HG02571 (cell line): ENCODE measurements around the gene RAD51.

Source experiments
- ATAC-seq: cut with Tn5 transposase; IDR thresholded peaks from one replicate; pipeline ENCODE4 v1.9.1; 2021; ENCODE audit warnings: mild to moderate bottlenecking, moderate library complexity; ENCODE audit not compliant: unreplicated experiment

RAD51 gene

DNA sequence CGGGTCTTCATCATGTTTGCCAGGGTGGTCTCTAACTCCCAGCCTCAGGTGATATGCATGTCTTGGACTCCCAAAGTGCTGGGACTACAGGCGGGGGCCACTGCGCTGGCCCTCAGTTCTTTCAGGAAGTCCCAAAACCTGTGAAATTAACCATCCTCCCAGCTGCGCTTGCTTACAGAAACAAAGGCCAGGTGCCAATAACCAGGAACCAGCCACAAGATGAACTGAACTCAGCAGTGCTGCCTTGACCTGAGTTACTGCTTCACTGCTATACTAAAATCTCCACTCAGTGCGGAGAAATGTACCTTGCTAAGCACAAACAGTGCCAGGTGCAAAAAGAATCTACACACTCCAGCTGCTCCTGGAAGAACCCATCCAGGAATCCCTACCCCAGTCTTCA lies 65.0 kb downstream of the RAD51 start:
- no peak for ATAC-seq

DNA sequence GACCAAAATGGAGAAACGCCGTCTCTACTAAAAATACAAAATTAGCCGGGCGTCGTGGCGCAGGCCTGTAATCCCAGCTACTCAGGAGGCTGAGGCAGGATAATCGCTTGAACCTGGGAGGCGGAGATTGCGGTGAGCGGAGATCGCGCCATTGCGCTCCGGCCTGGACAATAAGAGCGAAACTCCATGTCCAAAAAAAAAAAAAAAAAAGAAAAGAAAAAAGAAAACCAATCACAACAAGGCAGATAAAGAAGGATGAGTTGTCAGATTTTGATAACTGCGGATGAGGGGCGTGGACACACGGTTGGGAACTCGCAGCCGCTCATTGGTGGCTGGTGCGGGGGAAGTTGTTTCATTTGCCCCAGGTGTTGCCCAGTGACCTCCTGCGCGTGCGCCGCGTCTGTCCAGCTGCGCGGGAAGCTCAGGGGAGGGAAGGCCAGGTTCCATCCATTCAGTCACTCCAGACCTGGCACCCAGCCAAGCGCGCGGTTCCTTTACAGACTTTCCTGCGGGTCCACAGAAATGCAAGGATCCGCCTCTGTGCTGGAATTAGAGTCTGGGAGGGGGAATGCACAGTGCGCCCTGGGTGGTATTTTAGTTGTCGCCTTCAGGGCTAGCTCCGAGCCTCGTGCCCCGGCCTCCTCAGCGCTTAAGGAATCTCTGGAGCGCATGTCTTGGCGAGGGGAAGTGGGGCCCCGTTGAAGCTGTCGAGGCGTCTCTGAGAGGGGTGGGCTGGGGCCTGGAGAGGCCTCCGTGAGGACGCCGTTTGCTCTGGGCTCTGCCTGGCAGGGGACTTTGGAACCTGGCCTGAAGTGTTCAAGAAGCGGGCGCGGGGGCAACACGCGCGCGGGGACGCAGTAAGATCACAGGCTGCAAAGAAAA lies 68.2 kb downstream of the RAD51 start:
- no peak for ATAC-seq

DNA sequence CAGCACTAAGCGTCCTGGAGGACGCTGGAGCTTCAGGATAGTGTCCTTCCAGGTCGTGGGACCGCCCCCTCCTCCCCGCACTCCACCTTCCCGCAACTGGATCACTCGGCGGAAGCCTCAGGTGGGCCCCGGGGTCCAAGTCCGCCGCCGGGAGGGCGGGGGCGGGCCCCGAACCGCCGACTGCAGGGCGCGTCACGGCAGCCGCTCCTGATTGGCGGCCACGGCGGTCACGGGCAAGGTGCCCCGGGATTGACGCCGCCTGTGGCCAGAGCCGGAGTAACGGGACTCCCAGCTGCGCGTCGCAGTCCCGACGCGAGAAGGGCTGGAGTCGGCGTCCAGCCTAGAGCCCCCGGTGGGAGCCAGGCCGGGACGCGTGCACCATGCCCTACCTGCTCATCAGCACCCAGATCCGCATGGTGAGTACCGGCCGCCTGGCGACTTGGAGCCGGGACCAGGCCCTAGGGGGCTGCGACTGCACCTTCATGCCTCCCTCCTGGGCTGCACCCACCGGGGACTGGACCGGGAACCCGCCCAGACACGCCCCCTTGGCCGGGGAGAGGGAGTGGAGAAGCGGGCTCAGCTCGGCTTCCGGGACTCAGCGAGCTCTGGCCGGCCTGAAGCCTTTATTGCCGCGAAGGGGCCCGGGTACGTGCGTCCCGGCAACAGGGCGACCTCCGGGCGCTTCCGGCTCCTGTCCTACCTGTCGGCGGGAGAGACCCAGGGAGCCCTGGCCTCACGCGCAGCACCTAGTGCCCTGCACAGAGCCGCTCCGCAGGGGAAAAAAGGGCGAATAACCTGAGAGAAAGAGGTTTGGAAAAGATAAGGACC lies 69.0 kb downstream of the RAD51 start, which contains the start of gene GCHFR:
TSS of gene GCHFR (plus strand) at position 268 of the 828 bp plus-strand sequence. CDS start at position 381, 113 bp downstream.
- ATAC-seq, result no peak

DNA sequence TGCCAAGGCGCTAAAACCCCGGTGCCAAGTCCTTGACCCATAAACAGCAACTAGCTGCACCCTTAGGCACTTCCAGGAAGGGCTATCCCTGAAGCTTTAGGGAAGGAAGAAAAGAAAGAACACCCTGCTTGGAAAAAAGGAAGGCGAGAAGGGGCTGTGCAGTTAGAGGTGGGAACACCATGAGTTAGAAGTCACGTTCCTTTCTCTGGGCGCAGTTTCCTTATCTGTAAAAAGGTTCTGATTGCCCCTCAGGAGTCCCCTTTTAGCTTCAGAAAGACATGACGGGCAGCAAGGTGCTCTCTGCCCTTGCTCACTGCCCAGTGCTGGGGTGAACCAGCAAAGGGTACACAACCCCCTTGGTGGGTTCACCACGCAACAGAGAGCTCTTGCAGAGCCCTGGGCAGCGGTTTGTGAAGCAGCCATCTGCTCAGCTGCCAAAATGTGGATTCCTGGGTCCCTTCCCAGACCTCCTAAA lies 69.7 kb downstream of the RAD51 start:
- ATAC-seq, result no peak

DNA sequence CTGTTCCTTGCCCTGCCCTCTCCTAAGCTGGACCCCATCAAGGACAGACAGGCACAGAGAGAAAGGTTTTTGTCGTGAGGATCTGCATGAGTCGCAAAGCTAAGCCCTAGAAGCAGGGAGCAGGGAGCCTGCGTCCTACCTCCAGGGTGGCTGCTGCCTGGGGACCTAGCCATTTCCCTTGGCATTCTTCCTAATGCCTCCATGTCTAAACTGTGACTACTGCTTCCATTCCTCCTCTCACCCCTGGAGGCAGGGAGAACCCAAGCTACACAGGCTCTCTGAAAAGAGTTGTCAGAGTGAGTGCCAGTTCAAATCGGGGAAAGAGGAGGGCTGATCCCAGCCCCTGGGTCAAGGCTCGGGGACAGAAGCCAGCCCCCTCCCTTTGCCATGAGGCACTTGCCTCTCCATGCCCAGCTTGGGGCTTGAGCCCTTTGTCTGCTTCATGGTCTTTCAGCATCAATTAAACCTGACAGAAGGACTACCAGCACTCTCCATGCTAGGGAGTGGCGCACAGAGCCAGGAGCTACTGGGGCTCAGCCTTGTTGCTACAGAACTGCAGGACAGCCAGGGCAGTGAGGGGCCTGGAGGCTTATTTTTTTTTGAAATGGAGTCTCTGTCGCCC lies 71.3 kb downstream of the RAD51 start:
- ATAC-seq, result no peak

GRCh38 chr15:40766906-40767837 lies 72.2 kb downstream of the RAD51 start:
- no peak for ATAC-seq

DNA sequence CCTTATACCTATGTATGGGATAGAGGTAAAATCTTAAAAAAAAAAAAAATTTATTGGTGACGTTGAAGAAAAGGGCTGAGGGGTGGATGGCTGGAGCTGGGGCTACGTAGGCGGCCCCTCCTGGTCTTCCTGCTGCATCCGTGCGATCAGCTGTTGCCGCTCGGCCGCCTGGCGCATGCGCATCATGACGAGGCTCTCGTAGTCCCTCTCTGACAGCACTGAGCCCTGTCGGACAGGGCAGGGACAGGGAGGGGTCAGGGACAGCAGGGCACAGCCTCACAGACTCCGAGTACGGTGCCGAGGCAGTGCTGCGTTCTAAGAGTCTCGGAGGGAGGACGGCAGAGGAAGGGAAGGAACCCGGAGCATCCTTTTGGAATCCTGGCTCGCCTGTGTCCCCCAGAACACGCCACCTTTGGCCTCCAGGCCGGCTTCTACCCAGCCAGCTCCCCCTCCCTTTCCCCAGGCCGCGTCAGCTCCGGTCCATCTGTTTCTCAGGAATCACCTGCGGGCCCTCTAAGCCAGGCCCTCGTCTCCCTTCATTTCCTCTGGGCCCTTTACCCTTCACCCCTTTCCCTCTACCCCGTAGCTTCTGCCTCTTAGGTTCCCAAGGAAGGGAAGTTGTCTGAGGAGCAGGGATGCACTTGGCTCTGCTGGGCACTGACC lies 73.0 kb downstream of the RAD51 start:
- ATAC-seq, result no peak

GRCh38 chr15:40768521-40769273 lies 73.7 kb downstream of the RAD51 start:
- no peak for ATAC-seq

DNA sequence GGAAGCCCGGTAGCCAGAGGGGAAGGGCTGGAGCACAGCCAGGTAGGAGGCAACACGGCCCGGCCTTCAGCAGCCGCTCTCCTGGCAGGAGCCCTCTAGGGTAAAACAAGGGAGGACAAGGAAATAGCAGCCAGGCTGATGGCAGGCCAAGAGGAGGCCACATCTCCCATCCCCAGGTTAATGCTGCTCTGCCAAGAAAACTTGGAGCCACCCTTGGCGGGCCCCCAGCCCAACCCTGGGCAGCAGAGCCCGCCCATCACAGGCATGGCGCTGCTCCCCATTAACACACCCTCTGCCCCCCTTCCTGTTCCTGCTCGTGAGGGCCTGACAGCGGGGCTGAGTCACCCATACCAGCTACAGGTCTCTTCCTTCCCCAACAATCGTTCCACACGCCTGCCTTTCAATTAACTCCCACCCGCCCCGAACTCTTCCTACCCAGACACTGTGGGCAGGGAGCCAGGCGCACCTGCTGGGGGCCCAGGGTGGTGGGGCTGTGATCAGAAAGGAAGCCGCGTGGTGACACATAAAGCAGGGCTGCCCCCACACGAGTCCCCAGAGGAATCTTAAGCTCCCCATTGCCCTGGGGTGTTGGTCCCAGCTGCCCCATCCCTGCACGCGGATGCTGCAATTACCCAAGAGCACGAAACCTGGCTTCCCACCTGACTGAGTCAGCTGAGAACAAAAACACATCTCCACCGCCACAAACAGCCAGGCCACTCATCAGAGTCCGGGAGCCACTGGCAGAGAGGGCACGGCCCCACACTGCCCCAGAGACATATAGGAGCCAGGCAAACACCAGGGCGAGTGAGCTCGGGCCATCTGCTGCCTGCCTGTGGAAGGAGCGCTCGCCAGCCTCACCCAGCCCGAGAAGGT lies 74.5 kb downstream of the RAD51 start, which contains the start of gene C15orf62:
TSS of gene C15orf62 (plus strand) at position 707 of the 873 bp plus-strand sequence. CDS start 516 bp downstream, outside the sequence.
- peak; percentile 35 for ATAC-seq

GRCh38 chr15:40770147-40770721 lies 75.3 kb downstream of the RAD51 start:
- no peak for ATAC-seq

DNA sequence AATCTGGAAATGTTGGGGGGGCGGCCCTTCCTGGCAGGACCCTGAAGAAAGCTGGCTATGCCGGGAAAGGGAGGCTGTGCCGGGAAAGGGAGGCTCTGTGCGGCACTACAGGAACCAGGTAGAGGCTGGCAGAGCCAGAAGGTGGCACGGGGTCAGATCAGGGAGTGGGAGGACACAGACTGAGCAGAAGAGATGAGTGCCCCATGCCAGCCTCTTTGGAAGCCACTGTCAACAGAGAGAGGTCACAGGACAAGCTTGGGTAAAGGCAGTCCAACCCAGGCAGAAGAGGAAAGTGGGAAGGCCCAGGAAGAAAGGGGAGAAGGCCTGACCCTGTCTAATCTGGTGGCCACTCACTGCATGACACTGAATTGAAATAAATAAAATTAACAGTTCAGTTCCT lies 76.3 kb downstream of the RAD51 start:
- ATAC-seq, result no peak

- ATAC-seq, result no peak
Measured at GRCh38 chr15:40772014-40772413, 77.0 kb downstream of the RAD51 start.

DNA sequence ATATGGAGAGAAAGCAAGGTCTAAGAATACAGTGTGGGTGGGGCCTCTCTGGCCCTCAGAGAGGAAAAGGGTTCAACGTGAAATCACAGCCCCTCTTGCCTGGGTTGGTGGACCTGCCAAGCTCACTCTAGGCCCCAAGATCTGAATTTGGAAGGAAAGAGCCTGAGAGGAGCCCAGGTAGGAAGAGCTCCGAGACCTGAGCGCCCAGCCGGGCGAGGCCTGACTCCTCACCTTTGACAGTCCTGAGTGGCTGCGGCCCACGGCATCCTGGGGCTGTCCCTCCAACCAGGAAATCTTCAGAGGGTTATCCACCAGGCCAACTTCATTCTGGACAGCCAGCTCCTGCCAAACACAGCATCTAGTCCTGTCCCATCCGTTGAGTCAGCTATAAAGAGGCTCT lies 78.5 kb downstream of the RAD51 start:
- ATAC-seq, result no peak

DNA sequence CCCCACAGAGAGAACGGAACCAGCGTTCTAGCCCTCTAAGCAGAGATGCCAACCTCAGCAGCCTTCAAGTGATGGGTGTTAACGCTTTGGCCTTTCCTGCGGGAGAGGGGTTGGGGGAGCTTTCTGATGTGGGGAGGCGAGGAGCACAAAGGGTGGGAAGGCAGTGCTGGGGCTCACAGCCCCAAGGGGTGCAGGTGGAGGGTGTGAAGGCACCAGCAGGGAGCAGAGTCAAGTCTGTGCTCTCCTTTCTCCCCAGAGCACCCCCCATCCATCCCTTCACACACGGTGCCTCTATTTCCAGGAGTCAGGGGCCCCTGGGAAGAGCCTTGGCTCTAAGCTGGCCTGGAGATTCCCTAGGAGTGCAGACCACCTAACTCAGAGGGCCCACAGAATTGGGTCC lies 78.9 kb downstream of the RAD51 start:
- no peak for ATAC-seq

DNA sequence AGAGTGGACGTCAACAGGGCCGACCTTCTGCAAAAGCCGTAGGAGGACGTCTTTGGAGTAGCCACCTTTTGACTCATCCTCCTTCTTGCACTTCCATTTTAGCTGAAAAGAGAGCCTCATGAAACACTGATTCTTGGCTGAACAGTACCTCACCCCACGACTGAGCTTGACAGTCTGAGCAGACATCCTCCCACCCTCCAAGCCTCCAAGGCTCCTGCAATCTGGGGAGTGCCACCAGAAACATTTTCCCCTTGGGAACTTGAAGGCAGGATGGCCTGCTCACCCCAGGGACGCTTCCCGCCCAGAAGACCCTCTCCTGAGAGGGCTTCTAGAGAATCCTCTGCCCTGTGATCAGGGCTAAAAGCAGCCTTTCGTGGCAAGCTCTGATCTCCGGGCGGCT lies 80.0 kb downstream of the RAD51 start:
- no peak for ATAC-seq

DNA sequence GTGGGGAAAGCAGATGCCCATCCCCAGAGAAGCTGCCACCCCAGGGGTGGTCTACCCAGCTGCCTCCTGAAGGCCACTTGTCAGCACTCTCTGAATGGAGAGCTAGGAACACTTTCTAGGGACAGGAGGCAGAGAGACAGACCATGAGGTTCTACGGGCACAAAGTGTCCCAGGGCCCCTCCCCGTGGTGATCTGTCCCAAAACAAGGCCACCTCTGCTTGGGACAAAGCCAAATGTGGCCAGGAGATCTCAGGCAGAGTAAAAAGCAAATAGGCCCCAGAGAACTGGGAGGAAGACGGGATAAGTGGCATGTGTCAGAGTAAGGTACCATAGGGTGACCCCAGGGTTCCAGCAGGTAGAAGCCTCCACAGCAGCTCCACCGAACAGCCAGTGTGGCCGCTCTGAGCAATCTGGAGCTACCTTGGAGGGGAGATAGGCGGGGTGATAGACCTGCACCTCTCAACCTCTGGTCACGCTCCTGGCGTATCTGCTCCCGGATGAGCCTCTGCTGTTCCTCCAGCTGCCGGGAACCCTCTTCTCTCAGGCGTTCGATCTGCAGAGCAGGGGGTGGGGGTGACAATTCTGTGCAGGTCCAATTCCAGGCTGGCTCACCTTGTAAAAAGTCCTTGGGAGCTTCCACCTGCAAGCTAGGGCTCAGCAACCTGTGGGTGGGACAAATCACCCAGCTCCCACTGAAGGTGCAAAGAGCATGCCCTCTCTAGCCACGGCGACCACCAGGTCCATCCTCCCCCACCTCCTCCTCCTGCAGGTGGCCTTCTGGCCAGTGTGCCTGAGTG lies 81.0 kb downstream of the RAD51 start:
- no peak for ATAC-seq
